GM06990 (cell line): ENCODE data around the gene UBE2M.

Experiments
- DNase-seq: peaks from one replicate; pipeline ENCODE4 v3.0.0-alpha.2; 2011; ENCODE audit not compliant: insufficient read length; ENCODE audit errors: extremely low read depth
- H3K27me3 ChIP-seq: replicated peaks from 2 replicates; pipeline ENCODE4 v1.6.0; 2011; ENCODE audit warnings: low read length; ENCODE audit not compliant: control insufficient read depth, insufficient read depth
- H3K36me3 ChIP-seq: 2 replicates; pipeline ENCODE4 v1.5.1; 2011; ENCODE audit warnings: low read length; ENCODE audit not compliant: control insufficient read depth, insufficient read depth
- H3K4me3 ChIP-seq: replicated peaks from 2 replicates; pipeline ENCODE4 v1.5.1; 2011; ENCODE audit warnings: low read depth, mild to moderate bottlenecking, control low read depth, low read length
- CTCF ChIP-seq: IDR thresholded peaks from 2 replicates; pipeline ENCODE4 v1.5.1; 2011; ENCODE audit warnings: low read length, control low read depth, mild to moderate bottlenecking, inconsistent platforms; ENCODE audit not compliant: insufficient read depth, poor library complexity, severe bottlenecking

UBE2M gene

GRCh38 chr19:58560007-58560887 lies 1.8 kb upstream of the UBE2M start:
- no peaks in the 10 kb centered on the region for H3K27me3 ChIP-seq
- no peak for TF ChIP-seq CTCF
- H3K4me3 ChIP-seq = peak overlapping the region; percentile 91
- no peak for DNase-seq
- H3K36me3 ChIP-seq = peaks cover 7% of the 10 kb centered on the region

- peak; percentile 88 for DNase-seq
- TF ChIP-seq CTCF = no peak
- Histone ChIP-seq H3K36me3 (peaks cover 7% of the 10 kb centered on the region), H3K4me3 (peak overlapping the region; percentile 91), H3K27me3 (no peaks in the 10 kb centered on the region)
Measured at GRCh38 chr19:58559275-58560006, 1.0 kb upstream of the UBE2M start.

- peak; percentile 99 for DNase-seq
- no peaks in the 10 kb centered on the region for H3K27me3 ChIP-seq
- TF ChIP-seq CTCF = no peak
- peak overlapping the region; percentile 94 for H3K4me3 ChIP-seq
- H3K36me3 ChIP-seq = peaks cover 7% of the 10 kb centered on the region
Measured at GRCh38 chr19:58558623-58559274, 338 bp upstream of the UBE2M start.

GRCh38 chr19:58557221-58558065 lies 968 bp downstream of the UBE2M start:
- peaks cover 7% of the 10 kb centered on the region for H3K36me3 ChIP-seq
- H3K4me3 ChIP-seq = peak overlapping the region; percentile 94
- TF ChIP-seq CTCF = no peak
- DNase-seq = no peak
- no peaks in the 10 kb centered on the region for H3K27me3 ChIP-seq

GRCh38 chr19:58556622-58557220 lies 1.7 kb downstream of the UBE2M start:
- Histone ChIP-seq H3K4me3 (peak overlapping the region; percentile 94), H3K36me3 (peaks cover 9% of the 10 kb centered on the region), H3K27me3 (no peaks in the 10 kb centered on the region)
- DNase-seq = no peak
- no peak for TF ChIP-seq CTCF
